ENCODE results near the gene HLA-DRB1. TPM values are rescaled to one million over a fixed set of nuclear protein-coding genes. Genes with fewer than 3 reads are reported as not detected.

HLA-DRB1 gene
- total and polyA plus RNA-seq, 12 donors = 14.8 to 627 (median 119) TPM

GRCh38 chr6:32613475-32613874 is 23.8 kb upstream of the HLA-DRB1 start:
- Histone ChIP-seq H3K27ac (no peak overlapping the region), H3K4me1 (replicated peaks in 1 of 2) (no peaks in the 10 kb centered on the region), H3K9me3 (replicated peaks in 1 of 3) (no peaks in the 10 kb centered on the region), H3K4me3 (no peak overlapping the region), H3K27me3 (no peaks in the 10 kb centered on the region), H3K36me3 (replicated peaks in 1 of 2) (no peaks in the 10 kb centered on the region)
- intact Hi-C loops (cut with DNase I) = no loop called here
- 10 to 28% (median 24%) methylated on average over 6 of the region's 6 CpGs for WGBS, 4 donors
- TF ChIP-seq POLR2A (IDR thresholded peaks at IDR 0.05) = no peak
- TF ChIP-seq CTCF (IDR thresholded peaks at IDR 0.05) = no peak
- DNase-seq = peak in 1 of 7 donors; percentile 20

- Histone ChIP-seq H3K27ac (peak overlapping the region in 1 of 5 donors; percentile 31), H3K4me3 (no peak overlapping the region)
- WGBS, 4 donors = 11 to 29% (median 23%) methylated on average over 3 of the region's 3 CpGs
Measured at GRCh38 chr6:32610682-32611296, 21.1 kb upstream of the HLA-DRB1 start.

GRCh38 chr6:32609731-32610640 is 20.3 kb upstream of the HLA-DRB1 start:
- H3K36me3 ChIP-seq (replicated peaks in 1 of 2) = no peaks in the 10 kb centered on the region
- no peaks in the 10 kb centered on the region for H3K9me3 ChIP-seq (replicated peaks in 1 of 3)
- 6 to 17% (median 12%) methylated on average over 7 to 8 of the region's 8 CpGs for WGBS, 4 donors
- peak in 6 of 7 donors; percentile 34 to 73 (median 48) for DNase-seq
- H3K4me3 ChIP-seq = no peak overlapping the region
- peak overlapping the region in 2 of 5 donors; percentile 45 to 84 for H3K27ac ChIP-seq
- TF ChIP-seq POLR2A (IDR thresholded peaks at IDR 0.05) (peak in 1 of 2 donors; percentile 61), CTCF (IDR thresholded peaks at IDR 0.05) (no peak)
- no peaks in the 10 kb centered on the region for H3K4me1 ChIP-seq (replicated peaks in 1 of 2)
- H3K27me3 ChIP-seq = no peaks in the 10 kb centered on the region
- intact Hi-C loops (cut with DNase I) = no loop called here

More at GRCh38 chr6:32610682-32611296, 21.1 kb upstream of the HLA-DRB1 start:
- Histone ChIP-seq H3K4me1 (replicated peaks in 1 of 2) (no peaks in the 10 kb centered on the region), H3K9me3 (replicated peaks in 1 of 3) (no peaks in the 10 kb centered on the region), H3K27me3 (no peaks in the 10 kb centered on the region), H3K36me3 (replicated peaks in 1 of 2) (no peaks in the 10 kb centered on the region)
- intact Hi-C loops (cut with DNase I) = no loop called here
- no peak for DNase-seq
- TF ChIP-seq CTCF (IDR thresholded peaks at IDR 0.05) = no peak

DNA sequence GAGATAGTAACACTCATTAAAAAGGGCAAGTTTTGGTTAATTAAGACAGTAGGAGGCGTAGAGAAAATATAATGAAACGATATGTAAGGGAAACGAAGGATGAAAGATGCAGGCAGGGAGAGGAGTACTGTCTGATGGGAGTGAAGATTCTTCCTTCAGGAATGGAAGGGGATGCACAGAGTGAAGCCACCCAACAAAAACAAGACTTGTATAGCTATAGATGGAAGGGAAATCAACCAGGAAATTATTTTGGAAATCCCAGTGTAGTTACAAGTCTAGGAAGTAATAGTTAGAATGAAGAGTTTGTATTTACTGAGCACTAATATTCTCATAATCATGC is 19.7 kb upstream of the HLA-DRB1 start:
- no peak overlapping the region for H3K4me3 ChIP-seq
- intact Hi-C loops (cut with DNase I) = no loop called here
- DNase-seq = no peak
- H3K27me3 ChIP-seq = no peaks in the 10 kb centered on the region
- no peak for TF ChIP-seq POLR2A (IDR thresholded peaks at IDR 0.05)
- no peak for TF ChIP-seq CTCF (IDR thresholded peaks at IDR 0.05)
- WGBS, 4 donors = 38 to 72% (median 53%) methylated on average over 2 to 3 of the region's 3 CpGs
- peak overlapping the region in 3 of 5 donors; percentile 45 to 83 (median 56) for H3K27ac ChIP-seq
- H3K36me3 ChIP-seq (replicated peaks in 1 of 2) = no peaks in the 10 kb centered on the region
- H3K9me3 ChIP-seq (replicated peaks in 1 of 3) = no peaks in the 10 kb centered on the region
- no peaks in the 10 kb centered on the region for H3K4me1 ChIP-seq (replicated peaks in 1 of 2)
